Nucleus accumbens (tissue), 56 donors: ENCODE measurements around the gene IFI44L.

Source experiments
- DNase-seq, 56 donors: peaks; one replicate each; lab custom pipeline; 2025; lab: John Stamatoyannopoulos, UW

Gene IFI44L

DNA sequence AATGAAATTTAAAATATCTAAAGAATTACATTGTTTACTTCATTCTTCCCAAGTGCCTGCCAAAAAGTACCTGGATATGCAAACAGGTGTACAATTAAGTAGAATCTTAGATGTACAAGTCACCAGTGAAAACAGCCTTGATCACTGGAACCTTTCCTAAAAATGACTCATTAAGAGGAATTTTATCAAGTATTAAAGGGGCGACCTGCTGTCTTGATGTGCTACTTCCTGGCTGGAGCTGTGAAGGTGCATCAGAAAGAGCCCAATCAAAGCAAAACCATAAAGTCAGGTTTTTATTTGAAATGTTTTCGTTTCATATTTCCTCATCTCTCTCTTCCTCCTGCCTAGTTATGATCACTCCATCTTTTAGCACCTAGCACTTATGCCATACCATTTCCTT, 62.8 kb downstream of the IFI44L start:
- no peak for DNase-seq

DNA sequence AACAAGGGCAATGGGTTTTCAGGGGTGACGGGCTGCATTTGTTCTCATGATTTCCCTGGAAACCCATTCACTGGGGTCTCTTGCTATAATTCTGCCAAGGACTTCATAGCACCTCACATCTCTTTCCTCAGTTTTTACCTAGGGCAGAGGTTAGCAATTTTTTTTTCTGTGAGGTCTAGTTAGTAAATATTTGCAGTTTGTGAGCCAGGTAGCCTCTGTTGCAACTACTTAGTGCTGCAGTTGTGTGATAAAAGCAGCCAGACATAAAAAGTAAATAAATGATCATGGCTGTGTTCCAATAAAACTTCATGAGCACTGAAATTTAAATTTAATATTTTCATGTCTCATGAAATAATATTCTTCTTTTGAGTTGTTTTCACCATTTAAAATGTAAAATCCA, 67.1 kb downstream of the IFI44L start:
- DNase-seq: no peak

DNA sequence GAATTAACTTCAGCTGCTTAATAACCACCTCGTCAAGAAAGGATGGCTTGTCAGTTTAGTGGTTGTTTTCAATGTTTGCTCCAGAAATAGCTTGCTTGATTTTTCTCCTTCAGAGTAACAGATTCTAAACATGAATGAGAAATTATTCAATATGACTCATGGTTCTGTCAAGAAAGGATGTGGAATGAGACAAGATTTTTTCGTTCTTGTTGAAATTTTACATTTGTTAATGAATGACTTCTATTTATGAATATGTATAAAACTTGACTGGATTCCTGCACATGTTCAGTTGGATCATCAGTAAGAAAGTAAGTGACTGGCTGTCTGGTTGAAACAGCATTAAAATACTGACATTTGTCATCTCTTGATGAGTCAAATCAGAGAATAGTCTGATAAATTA, 67.7 kb downstream of the IFI44L start:
- DNase-seq: no peak

DNA sequence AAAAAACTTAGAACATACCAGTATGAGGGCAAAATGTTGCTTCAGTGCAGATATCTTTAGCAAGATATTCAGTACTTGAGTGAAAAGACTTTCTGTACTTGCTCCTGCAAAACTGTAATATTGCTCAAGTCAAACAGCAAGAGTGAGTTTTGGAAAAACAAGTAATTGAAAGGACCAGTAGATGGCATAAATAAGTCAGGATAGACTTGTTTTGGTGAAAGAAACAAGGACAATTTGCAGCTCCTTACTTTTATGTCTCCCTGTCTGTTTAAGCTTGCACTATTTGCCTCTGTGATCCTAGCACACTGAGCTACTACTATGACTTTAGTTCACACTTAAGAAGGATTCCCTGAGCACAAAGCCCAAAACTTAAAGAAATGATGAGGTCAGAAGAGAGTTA, 68.4 kb downstream of the IFI44L start:
- DNase-seq: no peak

DNA sequence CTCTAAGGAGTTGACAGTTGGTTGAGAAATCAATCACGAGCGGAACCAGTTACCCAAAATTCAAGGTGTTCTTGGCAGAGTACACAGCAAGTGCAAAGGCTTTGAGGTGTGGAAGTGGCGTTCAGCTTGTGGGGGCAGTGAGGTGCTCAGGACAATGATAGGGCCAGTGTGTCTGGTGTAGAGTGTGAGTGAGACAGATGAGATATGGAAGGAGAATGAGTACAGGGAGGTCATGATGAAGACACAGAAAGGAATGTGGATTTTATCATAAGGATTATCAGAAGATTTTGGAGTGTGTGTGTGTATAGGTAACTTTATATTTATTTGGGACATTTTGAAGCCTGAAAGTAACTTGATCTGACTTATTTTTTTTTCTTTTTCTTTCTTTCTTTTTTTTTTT, 70.3 kb downstream of the IFI44L start:
- no peak for DNase-seq

DNA sequence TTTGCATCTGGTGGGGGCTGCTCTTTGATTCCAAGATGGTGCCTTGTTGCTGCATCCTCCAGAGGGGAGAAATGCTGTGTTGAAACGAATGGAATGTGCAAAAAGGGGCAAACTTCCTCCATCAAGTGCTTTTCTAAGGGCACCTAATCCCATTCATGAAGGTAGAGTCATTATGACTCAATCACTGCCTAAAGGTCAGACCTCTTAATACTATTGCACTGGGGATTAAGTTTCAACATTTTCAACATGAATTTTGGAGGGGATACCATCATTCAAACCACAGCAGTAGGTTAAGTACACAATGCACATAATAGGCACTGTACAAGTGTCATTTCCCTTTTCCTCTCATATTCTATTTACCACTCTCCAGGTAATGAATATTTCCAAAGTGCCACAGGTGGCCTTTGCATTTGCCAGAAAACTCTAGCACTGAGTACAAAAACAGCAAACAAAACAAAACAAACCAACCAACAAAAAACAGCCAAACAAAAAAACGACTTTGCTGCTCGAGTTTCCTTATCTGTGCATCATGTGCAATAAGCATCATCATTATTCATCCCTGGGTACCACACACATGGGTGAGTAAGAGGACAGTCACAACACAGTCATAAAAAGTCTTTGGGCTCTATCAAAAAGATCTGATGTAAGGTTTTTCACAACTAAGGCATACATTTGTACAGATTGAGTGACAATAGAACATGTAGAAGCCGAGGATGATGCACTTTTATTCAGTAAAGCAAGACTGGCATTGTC, 71.9 kb downstream of the IFI44L start:
- DNase-seq: no peak
